Measurements from ENCODE around the gene CALM1.

CALM1 gene

GRCh38 chr14:90396341-90397339, at the start of gene CALM1:
Gene CALM1 (plus strand): TSS chr14:90397029. CDS start chr14:90397231, 202 bp downstream.
- in situ Hi-C loops (cut with MboI; ENCODE audit: low sequenced_read_pairs), result no loop called here

GRCh38 chr14:90348270-90348669, 48.6 kb upstream of the CALM1 start:
- in situ Hi-C loops (cut with MboI; ENCODE audit: low sequenced_read_pairs), result no loop called here

- in situ Hi-C loops (cut with MboI; ENCODE audit: low sequenced_read_pairs), result no loop called here
Measured at GRCh38 chr14:90349739-90350138, 47.1 kb upstream of the CALM1 start.

GRCh38 chr14:90354551-90355298, 42.1 kb upstream of the CALM1 start:
- in situ Hi-C loops (cut with MboI; ENCODE audit: low sequenced_read_pairs), result no loop called here

- in situ Hi-C loops (cut with MboI; ENCODE audit: low sequenced_read_pairs), result no loop called here
Measured at GRCh38 chr14:90355540-90356518, 41.0 kb upstream of the CALM1 start.

GRCh38 chr14:90356925-90357324, 39.9 kb upstream of the CALM1 start:
- in situ Hi-C loops (cut with MboI; ENCODE audit: low sequenced_read_pairs), result no loop called here

- in situ Hi-C loops (cut with MboI; ENCODE audit: low sequenced_read_pairs), result no loop called here
Measured at GRCh38 chr14:90358359-90358758, 38.5 kb upstream of the CALM1 start.

- in situ Hi-C loops (cut with MboI; ENCODE audit: low sequenced_read_pairs), result no loop called here
Measured at GRCh38 chr14:90361865-90362557, 34.8 kb upstream of the CALM1 start.

GRCh38 chr14:90362558-90362896, 34.3 kb upstream of the CALM1 start:
- in situ Hi-C loops (cut with MboI; ENCODE audit: low sequenced_read_pairs), result no loop called here

GRCh38 chr14:90368946-90369721, 27.7 kb upstream of the CALM1 start:
- in situ Hi-C loops (cut with MboI; ENCODE audit: low sequenced_read_pairs), result no loop called here

GRCh38 chr14:90373887-90374286, 22.9 kb upstream of the CALM1 start:
- in situ Hi-C loops (cut with MboI; ENCODE audit: low sequenced_read_pairs), result no loop called here

- in situ Hi-C loops (cut with MboI; ENCODE audit: low sequenced_read_pairs), result no loop called here
Measured at GRCh38 chr14:90374813-90375212, 22.0 kb upstream of the CALM1 start.

- in situ Hi-C loops (cut with MboI; ENCODE audit: low sequenced_read_pairs), result no loop called here
Measured at GRCh38 chr14:90375934-90376333, 20.9 kb upstream of the CALM1 start.

GRCh38 chr14:90378249-90378648, 18.6 kb upstream of the CALM1 start:
- in situ Hi-C loops (cut with MboI; ENCODE audit: low sequenced_read_pairs), result no loop called here

GRCh38 chr14:90379106-90379505, 17.7 kb upstream of the CALM1 start:
- in situ Hi-C loops (cut with MboI; ENCODE audit: low sequenced_read_pairs), result no loop called here

GRCh38 chr14:90381011-90381786, 15.6 kb upstream of the CALM1 start:
- in situ Hi-C loops (cut with MboI; ENCODE audit: low sequenced_read_pairs), result no loop called here

GRCh38 chr14:90381999-90382451, 14.8 kb upstream of the CALM1 start:
- in situ Hi-C loops (cut with MboI; ENCODE audit: low sequenced_read_pairs), result no loop called here

GRCh38 chr14:90382491-90383125, 14.2 kb upstream of the CALM1 start:
- in situ Hi-C loops (cut with MboI; ENCODE audit: low sequenced_read_pairs), result no loop called here

Measured in HL-60/S4 treated with phorbol 12-myristate 13-acetate at 8.2 ng/mL for 4 days and 3 days (cell line).